Measurements from ENCODE around the gene ROBO3.

ROBO3 gene

DNA sequence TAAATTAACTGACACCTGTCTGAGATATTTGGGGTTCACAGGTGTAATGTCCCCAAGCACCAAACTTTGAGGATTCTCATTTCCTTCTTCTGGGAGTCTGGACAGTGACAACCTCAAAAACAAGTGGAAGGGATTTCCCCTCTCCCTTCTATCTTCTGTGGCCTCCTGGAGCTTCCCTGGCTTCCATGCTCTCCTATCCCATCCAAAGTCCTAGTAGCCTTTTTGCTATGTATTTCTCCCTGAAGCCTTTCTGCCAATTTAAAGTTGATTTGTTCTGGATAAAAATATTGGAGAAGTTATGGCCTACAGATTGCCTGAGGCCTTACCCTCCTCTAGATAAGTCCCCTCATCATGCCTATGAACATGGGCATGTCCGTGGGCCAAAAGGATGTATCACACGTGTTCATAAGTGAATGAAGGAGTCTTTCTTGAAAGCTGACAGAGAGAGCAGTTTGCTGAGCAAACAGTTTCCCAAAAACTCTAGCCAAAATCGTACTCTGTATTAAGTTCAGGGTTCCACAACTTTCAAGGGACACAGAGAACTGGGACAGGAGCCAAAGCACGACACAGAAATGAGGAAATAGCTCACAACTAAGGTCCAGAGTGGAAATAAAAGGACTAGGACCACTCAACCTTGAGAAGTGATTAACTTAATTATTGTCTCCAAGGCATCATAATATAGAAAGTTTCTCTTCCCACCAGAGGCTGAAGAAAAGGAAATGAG is 63.9 kb downstream of the ROBO3 start:
- FAIRE-seq: no peak

DNA sequence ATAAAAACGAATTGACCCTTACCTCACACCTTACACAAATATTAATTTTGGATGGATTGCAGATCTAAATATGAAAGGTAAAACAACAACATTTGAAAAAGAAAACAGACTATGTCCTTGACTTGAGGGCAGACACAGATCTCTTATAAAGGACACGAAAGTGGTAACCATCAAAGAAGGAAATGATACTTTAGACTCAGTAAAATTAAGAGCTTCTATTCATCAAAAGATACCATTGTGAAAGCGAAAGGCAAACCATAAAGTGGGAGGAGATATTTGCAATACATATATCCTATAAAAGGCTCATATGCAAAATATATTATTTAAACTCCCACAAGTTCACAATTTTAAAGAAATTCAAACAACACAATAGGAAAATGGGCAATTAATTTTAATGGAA is 65.6 kb downstream of the ROBO3 start:
- no peak for FAIRE-seq
